Stimulated activated CD4-positive, alpha-beta T cell treated with anti-CD3 and anti-CD28 coated beads, Interleukin-1b, Interleukin-23, amount 100 ng/mL, for 48 hours (primary cell): ENCODE data around the gene TTC31.
A peak's percentile ranks its signal among the peaks of the same experiment; 100 is the strongest.
"Not testable (repeated sequence)": the region's sequence is repeated elsewhere in the genome, so short reads cannot be mapped to it uniquely, and the experiment has no call there.

Experiments used
- DNase-seq: peaks from one replicate; pipeline ENCODE4 v3.0.0-alpha.2; 2020

Gene TTC31

DNA sequence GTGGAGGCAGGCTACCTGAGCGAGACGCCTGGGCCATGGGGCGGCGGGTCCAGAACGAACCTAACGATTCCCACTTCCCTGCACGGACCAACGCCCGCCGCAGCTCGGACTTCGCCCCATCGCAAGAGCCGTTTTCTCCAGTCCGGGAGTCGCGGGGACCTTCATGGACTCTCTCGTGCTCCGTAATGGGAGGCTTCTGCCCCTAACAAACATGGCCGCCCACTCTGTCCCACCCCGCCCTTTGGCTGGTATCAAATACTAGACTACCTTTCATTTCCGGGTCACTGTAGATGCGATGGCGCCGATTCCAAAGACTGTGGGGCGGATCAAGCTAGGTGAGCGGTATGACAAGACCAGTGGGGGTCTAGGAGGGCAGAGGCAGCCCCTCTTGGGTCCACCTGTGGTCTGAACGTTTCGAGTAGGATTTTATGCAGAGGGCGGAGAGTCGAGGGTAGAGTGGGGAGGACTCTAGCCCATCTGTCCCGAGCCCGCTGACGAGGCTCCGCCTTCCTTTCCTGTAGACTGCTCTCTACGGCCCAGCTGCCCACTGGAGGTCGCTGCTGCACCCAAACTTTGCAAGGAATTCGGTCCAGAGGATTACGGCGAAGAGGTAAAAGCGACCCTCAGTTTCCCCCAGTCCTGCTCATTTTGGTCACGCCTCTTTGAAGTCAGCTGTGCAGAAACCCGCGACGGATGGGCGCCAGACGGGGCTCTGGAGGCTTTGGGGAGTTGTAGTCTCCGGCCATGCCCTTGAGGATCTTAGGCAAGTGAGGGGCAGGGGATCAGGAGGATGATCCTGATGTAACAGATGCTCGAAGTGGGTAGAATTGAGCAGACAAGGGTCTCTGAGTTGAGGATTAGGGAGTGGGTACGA lies at the start of gene TTC31, which contains the start of gene CCDC142:
Gene TTC31, plus strand, starts transcription at position 281 of the 874 bp plus-strand sequence. Its CDS starts 15 bp downstream, at position 296.
Gene CCDC142, minus strand, starts transcription at position 198 of the 874 bp plus-strand sequence. Its CDS starts 161 bp downstream, at position 37.
- peak; percentile 94 for DNase-seq

DNA sequence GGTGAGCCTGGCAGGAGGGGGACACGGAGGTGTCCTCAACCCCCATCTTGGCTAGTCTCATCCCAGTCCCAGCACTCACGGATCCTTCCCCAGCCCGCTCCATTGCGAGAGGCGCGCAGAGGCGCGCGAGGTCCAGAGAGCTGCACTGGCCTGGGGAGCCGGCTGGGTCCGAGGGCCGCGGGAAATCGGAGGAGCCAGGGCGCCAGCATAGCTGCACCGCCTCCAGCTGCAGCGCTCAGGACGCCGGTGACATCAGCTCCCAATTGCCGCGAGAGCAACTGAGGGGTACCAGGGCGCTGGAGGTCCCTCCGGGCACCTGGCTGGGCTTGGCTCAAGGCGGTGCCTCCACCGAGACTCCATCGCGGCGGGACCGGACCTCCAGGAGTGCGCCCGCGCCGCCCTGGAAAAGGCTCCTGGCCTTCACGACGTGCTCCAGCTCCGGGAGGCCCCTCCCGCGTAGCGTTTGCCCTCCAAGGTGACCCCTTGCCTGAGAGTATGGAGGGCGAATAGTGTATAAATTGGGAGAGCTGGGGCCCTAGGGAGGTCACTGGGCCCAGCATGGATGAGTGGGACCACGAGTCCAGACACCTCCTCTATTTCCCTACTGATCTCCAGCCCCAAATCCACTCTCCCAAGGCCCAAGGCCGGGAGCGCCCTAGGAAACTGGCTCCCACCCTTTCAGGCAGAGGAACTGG lies 46.6 kb upstream of the TTC31 start:
- no peak for DNase-seq

- no peak for DNase-seq
These were observed 45.8 kb upstream of the TTC31 start for GRCh38 chr2:74436848-74437695.

- DNase-seq = no peak
These were observed 44.6 kb upstream of the TTC31 start for GRCh38 chr2:74438248-74438647.

DNA sequence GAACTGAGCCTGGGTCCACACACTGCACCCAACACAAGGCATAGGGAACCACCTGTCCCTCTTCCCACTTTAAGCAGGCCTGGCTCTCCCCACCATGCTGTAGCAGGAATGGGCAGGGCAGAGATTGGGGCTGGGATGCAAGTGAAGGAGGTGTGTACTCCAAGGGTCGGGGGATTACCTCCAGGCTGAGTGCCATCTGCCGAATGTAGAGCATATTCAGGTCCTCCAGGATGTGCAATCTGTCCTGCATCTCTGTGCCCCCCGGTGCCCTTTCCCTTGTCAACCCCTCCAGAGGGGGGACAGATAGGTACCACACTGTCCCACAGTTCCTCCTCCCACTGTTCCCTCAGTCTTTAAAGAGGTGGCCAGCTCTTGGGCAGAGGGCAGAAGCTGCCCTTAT lies 43.5 kb upstream of the TTC31 start:
- DNase-seq = no peak

GRCh38 chr2:74439803-74440377 lies 43.0 kb upstream of the TTC31 start:
- no peak for DNase-seq

- DNase-seq = peak; percentile 64
These were observed 42.3 kb upstream of the TTC31 start for GRCh38 chr2:74440378-74441169.

- DNase-seq = no peak
These were observed 41.7 kb upstream of the TTC31 start for GRCh38 chr2:74441170-74441689.

- DNase-seq = peak; percentile 22
These were observed 41.0 kb upstream of the TTC31 start, which contains the start of gene RTKN for GRCh38 chr2:74441690-74442482. Gene RTKN (minus strand): TSS chr2:74441937. CDS start chr2:74441816, 121 bp downstream.

DNA sequence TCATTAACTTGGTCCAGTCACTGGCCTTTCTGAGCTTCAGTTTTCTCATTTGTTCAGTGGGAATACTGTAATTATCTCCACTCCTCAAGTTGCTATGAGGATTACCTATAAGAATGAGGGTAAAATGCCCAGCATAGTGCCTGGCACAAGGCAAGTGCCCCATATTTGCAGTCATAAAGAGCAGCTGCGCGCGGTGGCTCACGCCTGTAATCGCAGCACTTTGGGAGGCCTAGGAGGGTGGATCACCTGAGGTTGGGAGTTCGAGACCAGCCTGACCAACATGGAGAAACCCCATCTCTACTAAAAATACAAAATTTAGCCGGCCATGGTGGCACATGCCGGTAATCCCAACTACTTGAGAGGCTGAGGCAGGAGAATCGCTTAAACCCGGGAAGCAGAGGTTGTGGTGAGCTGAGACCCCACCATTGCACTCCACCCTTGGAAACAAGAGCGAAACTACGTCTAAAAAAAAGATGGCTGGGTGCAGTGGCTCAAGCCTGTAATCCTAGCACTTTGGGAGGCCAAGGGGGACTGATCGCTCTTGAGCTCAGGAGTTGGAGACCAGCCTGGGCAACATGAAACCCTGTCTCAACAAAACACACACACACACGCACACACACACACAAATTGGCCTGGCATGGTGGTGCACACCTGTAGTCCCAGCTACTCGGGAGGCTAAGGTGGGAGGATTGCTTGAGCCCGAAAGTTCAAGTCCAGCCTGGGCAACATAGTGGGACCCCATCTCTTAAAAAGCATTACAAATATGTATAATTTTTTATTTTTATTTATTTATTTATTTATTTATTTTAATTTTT lies 40.2 kb upstream of the TTC31 start:
- not testable (repeated sequence) for DNase-seq

GRCh38 chr2:74444498-74445318 lies 38.2 kb upstream of the TTC31 start:
- no peak for DNase-seq

DNA sequence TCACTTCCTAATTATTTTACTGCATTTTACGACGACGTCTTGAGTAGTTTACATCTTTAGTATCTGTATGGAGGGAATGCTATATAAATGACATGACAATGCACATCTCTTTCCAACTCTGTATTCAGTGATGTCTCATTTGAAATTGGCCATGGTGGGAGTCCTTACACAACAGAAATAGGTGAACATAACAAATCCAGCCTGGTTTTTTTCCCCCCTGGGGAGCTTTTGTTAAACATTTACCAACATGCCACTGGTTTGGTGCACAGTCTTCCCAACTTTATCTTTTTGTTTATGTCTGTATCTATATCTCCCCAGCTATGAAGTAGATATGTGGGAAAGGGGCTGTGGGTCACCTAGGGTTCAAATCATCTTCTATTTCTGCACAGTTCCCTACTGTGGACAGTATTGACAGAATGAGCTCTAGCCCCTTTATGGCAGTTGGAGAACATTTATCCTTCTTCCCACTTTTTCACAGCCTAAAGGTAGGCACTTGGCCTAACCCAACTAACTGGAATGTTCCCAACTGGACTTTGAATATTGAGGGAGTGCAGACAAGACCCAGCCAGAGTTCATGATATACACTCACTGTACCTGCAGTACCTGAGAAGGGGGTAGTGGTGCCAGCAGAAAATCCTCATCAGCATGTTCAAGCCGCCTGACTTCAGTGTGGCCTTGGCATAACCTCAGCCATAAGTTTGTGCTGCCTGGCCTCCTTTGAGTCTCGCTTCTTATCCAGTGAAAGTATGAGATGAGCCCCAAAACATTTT lies 35.5 kb upstream of the TTC31 start:
- DNase-seq = no peak

DNA sequence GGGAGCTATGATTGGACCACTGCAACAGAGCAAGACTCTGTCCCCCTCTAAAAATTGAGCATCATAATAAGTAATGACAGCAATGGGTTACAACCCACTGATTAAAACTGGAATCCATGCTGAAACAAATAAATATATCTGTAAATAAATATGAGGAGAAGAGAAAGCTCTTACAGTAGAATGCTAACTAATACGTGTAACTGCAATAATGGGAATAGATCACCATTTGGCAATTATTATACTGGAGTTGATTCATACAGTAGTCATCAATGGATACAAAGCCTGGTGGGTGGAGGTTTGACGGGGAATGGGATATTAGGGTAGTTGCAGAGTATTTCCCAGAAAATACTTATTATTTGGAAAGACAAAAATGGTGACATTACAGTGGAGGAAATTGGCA lies 34.1 kb upstream of the TTC31 start:
- DNase-seq = no peak

DNA sequence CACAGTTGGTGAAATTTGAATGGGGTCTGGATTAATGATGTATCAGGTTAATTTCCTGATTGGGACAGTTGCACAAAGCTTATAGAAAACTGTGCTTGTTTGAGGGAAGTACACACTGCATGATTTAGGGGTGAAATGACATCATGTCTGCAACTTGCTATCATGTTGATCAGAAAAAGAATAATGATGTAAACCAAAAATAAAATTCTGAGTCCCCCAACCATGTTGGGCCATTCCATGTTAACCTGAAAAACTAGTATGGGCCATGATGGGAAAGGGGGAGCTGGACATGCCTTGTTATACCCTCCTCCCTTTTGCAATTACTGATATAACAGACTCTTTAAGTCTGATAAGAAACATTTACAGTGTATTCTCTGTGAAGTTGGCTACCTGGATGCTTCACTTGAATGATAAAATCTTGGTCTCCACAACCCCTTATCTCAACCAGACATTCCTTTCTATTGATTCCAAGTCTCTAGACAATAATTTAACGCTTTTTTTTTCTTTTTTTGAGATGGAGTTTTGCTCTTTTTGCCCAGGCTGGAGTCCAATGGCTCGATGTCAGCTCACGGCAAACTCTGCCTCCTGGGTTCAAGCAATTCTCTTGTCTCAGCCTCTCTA lies 32.2 kb upstream of the TTC31 start:
- DNase-seq = no peak

- DNase-seq = peak; percentile 98
These were observed 28.0 kb upstream of the TTC31 start, which contains the start of gene INO80B for GRCh38 chr2:74454654-74455511. Gene INO80B (plus strand): TSS chr2:74455087. CDS start chr2:74455117, 30 bp downstream.

DNA sequence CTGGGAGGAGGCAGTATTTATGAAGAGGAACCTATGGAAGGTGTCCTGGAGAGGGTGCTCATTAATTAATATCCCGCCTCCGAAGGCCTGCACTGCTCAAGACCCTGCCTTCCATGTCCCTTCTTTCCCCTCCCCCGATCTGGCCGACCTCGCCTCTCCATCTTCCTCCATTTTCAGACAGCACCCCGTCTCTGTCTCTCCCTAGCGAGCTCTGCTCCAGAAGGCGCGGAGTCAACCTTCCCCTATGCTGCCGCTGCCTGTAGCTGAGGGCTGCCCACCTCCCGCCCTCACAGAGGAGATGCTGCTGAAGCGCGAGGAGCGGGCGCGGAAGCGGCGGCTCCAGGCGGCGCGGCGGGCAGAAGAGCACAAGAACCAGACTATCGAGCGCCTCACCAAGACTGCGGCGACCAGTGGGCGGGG lies 25.7 kb upstream of the TTC31 start:
- no peak for DNase-seq
